HG02938 (cell line): Measurements from ENCODE around the gene NMRK1.
A peak's percentile ranks its signal among the peaks of the same experiment; 100 is the strongest.

Experiments
- ATAC-seq: cut with Tn5 transposase; IDR thresholded peaks from one replicate; pipeline ENCODE4 v1.9.1; 2021; ENCODE audit warnings: mild to moderate bottlenecking, moderate library complexity; ENCODE audit not compliant: unreplicated experiment

Gene NMRK1

DNA sequence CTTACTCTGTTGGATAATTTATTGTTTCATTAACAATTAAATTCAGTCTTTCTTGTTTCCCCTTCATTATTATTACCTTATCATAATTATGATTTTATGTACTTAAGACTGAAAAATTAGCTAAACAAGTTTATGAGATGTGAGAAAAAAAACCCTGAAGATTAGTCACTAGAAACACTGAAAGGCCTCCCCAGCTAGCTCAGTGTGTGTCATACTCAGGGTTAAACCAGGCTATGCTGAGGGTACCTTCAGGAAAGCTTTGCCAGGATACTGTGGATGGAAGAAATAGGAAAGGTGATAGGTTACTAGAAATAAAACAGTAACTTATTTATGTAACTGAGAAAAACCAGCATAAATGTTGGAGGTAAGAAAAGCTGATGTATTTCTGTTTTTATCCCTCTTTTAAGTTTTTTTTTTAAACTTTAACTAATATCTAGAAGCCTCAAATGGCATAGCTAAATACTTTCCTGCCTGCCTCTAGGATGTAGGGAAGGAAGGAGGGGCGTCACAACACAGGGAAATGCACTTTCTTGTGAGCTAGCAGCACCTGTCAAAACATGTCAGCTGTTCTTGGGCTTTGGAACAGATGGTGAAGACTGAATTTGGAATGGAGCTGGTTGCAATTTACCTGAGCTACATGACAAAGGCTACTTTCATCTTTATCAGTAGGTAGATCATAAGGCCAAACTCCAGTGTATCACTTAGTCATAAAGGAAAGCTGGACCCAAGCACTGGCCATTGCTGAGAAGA lies 24.2 kb downstream of the NMRK1 start:
- ATAC-seq, result no peak

DNA sequence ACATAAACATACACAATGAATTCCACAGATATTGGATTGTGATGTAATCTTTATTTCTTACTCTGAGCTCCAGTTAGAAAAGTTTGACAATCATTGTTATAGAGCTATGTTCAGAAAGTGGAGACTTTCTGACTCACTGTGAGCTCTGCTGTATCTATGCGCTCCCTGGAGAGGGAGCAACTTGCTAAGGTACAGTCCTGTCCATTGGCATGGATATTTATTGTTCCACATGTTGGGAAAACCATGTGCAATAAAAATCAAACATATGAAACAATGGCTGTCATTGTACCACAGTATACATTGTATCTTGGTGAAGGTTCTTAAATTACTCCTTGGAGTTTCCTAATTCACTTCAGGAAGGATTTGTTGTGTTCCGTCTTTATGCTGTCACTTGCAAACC lies 26.8 kb downstream of the NMRK1 start:
- no peak for ATAC-seq

DNA sequence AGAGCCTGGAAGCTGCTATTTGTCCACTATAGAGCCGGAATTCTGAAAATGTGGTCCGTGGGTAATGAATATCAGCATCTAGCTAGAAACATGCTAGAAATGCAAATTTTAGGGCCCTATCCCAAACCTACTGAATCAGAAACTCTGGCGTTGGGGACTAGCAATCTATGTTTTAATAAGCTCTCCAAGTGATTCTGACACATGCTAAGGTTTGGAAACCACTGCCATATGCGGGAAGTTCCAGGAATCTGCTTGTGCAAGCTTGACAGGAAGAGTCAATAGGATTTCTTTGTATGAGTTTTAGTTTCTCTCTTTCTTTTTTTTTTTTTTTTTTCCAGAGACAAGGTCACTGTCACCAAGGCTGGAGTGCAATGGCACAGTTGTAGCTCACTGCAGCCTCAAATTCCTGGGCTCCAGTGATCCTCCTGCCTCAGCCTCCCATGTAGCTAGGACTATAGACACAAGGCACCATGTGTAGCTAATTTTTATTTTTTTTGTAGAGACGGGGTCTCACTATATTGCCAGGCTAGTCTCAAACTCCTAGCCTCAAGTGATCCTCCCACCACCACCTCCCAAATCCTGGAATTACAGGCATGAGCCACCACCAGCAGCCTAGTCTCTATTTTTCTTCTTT lies 33.5 kb downstream of the NMRK1 start:
- ATAC-seq, result no peak

DNA sequence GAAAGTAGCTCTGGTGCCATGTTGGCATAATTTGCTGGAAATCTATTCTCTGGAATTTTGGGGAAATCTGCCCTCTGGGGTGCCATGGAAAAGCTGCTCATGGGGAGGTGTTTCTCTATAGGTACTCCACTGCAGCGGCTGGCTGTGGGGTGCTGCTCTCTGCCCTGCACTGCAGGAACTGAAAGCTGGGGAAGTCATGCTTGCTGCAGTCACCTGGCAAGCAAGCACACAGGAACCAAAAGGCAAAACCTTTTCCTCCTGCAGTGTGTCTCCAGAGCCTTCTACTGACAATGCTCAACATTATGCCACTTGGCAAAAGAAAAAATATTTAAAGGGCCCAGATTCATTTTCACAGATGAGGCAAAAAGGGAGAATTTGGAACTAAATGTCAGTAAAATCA lies 34.1 kb downstream of the NMRK1 start:
- ATAC-seq, result peak; percentile 81

DNA sequence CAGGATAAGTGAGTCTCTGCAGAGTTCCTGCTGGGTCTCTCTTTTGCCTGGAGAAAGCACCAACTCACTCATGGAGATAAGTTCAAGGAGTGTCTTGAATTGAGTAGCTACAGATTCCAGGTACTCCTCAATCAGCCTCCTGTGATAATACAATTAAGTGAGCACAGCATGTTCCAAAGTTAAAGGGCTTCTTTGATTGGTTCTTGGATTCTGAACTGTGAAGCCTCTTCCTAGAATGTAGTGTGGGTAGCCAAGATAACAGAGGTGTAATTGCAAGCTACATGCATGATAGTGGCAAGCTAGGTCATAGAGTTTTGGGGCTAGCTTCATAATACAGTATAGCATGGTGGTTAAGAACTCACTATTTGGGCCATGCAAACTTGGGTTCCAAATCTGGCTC lies 36.7 kb downstream of the NMRK1 start:
- no peak for ATAC-seq

DNA sequence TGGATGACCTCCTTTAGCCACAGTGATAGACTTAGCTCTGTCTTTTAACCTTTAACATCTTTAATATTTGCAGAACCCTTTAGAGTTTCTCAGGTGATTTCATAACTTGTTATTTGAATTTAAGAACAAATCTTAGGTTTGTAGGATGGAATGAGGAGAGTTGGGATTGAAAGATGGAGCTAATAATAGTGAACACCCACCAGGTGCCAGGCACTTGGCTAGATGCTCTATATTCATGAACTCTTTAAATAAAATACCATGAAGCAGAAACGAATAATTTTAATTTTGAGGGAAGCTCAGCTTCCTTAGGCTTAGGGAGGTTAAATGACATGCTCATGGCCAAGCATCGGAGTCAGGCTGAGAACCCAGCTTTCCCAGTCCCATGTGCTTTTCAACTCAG lies 40.4 kb downstream of the NMRK1 start:
- ATAC-seq, result no peak

DNA sequence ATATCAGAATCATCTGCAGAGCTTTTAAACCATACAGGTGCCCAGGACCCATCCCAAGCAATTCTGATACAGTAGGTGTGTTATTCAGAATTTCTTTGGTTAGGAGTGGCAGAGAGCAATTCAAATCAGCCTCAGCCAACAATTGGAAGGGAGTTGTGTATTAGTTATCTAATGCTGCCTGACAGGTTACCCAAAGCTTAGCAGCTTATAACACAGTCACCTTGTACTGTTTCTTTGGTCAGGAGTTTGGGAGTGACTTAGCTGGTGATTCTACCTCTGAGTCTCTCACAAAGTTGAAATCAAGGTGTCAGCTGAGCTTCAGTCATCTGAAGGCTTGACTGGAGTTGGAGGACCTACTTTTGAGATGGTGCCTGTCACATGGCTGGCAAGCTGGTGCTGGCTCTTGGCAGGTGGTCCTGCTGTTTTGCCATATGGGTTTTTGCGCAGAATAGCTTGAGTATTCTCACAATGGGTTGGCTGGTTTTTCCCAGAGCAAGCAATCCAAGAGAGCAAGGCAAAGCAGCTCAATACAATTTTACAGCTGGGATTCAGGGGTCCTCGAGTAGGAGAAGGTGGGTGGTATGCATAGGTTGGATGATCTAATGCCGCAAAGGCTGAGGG lies 41.1 kb downstream of the NMRK1 start:
- ATAC-seq, result no peak

DNA sequence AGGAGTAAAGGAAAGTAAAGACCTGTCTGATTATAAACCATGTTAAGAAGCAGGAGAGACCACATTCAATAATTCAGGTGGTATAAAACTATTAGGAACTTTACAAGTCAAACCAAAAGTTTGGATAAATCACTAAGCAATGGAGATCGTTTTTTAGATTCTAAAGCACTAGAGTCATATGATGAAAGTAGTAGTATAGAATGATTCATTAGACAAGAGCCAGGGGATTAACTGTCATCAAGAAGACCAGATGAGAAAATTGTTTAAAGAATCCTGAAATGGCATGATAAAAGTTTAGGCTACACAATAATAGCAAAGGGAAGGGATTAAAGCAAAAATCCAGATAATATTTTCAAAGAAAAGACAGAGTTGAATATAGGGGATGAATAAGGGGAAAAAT lies 46.9 kb downstream of the NMRK1 start:
- ATAC-seq, result no peak

DNA sequence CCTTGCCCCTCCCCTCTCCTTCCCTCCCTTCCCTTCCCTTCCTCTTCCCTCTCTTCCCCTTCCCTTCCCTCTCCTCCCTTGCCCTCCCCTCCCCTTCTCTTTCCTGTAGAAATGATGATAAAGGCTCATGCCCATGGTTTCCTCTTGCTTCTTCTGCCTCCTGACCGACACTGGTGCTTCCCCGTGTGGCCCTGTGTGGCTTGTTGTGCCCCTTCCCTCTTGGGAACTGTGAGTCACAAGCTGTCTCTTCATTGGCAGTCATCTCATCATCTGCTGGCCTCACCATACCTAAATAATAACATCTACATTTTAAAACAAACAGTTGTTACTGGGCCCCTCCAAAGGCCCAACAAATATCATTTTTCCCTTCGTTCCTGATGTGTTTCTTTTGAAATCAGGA lies 48.2 kb downstream of the NMRK1 start:
- ATAC-seq, result no peak

DNA sequence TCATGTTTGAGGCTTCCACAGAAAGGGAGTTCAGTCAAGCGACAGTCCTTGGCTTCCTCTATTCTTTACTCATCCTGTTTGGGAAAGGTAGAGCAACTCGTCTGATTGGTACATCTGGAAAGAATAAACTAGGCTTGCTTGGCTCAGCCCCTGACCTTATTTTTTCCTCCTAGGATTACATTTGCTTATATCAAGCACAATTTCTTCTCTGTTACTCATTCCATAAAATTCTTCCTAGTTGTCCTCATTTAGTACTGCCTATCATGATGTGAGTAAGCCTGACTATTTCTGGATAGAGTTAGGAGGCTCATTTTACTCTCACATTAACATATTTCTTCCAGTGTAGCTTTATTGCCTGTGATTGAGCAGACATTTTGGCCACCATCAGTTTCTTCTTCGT lies 48.9 kb downstream of the NMRK1 start:
- no peak for ATAC-seq

DNA sequence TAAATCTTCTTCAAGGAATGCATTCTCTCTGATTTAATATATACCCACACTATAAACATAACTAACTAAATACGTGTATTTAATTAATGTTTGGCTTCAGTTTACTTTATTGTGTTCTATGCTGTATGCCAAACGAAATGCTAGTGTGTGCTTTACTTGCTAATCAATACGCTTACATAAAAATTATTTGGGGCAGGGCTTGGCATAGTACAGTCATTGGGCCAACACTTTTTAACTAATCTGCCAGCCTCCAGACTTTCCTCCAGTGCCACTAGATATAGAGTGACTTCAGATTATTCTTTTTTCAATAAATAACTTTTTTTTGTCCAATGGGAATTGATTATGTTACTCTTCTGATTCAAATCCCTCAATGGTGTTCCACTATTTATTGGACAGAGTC lies 51.2 kb downstream of the NMRK1 start:
- no peak for ATAC-seq

DNA sequence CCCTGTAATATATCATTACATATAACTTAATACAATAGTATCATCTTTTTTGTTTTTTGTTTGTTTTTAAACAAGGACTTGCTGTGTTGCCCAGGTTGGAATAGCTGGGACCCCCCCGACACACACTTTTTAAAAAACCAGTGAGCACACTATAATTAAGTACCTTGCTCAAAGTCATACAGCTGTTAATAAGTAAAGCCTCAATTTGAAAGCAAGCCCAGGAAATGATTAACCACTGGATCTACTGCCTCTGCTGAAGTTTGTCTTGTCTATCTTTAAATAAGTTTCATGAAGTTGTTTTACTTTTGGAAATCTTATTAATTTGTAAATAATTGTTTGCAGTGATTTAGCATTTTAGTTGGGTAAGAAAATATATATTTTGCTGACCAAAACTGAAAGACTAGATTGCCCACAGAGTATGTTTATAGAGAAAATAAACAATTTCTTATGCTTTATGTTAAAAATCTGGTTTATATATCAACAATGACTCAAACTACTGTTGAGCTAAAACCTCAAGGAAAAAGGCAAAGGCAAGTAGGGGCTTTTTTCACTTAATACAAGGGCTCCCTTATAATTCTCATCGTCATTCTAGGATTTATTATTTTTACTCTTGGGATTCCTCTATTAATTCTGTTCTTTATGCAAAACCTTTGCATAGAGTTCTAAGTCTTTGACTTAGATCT lies 54.0 kb downstream of the NMRK1 start:
- ATAC-seq, result peak; percentile 77

DNA sequence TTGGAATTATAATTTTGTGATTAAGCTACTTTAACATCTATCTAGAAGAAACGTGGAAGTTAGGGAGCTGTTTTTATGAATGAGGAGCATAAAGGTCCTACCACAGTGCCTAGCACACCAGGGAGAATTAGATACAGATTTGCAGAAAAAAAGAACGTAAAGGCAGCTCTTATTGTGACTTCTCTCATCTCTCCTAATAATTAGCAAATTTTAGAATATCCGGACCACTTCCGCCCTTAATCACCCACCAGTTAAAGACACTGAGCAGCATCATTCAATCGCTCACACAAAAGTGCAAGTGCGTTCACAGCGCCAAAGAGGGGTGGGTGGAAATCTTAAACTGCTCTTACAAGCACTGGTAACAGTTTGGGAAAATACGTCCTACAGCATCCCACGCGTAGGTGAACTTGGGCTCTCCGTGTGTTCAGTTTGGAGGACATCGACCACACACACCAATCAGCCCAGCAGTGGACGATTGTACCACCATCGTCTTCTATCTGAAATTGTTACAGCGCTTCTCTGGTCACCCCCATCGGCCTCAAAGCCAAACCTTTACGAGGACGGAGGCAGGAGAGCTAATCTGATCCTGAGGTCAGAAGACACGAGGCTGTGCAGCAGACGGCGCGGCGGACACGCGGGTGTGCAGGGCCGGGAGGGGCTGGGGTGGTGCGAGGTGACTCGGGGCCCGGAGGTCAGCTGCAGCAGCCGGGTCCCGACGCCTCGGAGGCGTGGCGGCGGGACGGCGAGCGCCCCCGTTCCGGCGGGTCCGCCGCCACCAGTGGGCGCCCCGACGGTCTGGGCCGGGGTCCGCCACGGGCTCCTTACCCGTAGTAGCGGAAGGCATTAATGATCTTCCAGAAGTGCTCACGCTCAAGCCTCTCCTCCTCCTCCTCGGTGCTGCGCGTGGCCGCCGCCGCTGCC lies 60.5 kb downstream of the NMRK1 start:
- ATAC-seq, result peak; percentile 41

DNA sequence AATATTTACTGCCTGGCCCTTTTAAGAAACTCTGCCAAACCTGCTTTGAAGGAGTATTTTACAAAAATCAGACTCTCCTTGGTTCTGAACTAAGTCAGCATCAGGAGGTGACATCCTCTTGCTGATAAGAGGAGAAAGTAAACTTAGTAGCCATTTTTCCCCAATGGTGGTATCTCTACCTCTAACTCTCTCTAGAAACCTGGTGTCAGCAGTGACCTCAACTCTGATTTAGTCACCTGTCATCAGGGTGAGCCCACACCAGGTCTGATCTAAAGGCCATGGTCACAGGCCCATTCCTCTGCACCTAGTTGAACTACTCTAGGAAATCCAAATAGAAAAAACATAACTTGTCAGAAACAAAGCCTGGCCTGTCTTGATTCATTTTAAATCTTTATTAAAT lies 64.1 kb downstream of the NMRK1 start:
- ATAC-seq, result no peak

DNA sequence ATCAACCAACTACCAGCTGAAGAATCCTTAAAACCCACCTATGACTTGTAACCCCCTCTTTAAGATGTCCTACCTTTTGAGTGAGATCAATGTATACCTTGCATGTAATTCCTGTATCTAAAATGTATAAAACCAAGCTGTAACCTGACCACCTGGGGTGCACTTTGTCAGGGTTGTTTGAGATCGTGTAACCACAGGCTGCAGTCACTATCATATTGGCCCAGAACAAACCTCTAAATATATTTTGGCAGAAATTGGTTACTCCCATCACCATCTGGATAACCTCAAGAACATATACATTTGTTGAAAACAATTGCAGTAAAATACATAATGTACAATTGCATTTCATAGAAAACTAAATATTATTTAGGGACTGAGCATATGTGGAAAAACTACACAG lies 68.3 kb downstream of the NMRK1 start:
- no peak for ATAC-seq

DNA sequence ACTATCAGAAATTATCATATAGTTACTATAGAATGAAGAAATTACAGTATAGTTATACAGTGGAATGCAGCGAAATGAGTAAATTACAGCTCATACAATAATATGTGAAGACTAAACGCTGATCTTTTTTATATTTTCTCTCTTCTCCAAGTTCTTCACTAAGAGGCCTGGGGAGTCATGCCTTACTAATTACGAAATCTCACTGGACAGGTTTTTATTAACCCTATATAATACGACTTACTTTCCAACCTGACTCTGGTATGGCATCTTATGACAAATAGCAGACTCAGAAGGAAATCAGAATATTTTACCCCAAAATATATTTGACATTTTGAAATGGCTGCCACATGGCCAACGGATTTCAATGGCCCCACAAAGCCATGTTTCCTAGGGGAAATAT lies 68.9 kb downstream of the NMRK1 start:
- no peak for ATAC-seq

DNA sequence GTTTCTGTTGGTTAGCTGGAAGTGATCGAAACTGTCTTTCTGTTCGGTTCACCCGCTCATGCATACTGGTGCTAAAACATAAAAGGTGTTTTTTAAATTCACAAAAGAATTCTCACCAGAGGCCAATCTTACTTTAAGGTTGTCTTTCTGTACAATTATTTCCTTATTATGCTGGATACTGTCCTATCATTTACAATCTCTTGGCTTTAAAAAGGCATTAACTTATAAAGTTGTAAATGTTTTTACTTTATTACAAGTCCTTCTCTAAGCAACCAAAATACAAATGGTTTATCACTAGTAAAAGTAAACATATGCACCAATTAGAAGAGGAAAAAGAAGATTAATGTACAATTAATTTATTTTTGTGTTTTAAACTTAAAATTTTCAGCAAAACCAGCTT lies 70.6 kb downstream of the NMRK1 start:
- ATAC-seq, result no peak

DNA sequence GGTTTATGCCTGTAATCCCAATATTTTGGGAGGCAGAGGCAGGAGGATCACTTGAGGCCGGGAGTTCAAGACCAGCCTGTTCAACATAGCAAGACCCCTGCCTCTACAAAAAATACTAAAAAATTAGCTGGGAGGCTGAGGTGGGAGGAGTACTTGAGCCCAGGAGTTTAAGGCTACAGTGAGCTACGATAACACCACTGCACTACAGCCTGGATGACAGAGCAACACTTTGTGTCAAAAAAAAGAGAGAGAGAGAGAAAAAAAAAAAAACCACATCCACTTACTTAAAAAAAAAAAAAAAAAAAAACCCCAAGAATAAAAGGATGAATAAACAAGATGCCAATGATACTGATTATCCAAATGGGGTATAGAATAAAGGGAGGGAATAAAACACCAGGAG lies 74.2 kb downstream of the NMRK1 start:
- ATAC-seq, result no peak
